Sigmoid colon (tissue), 7 donors: Measurements from ENCODE around the gene HTT-AS. TPM values are rescaled to one million over a fixed set of nuclear protein-coding genes. Genes with fewer than 3 reads are reported as not detected.

Source experiments
- DNase-seq: peaks from one replicate; pipeline ENCODE4 v3.0.0-alpha.2; 2019
- H3K27ac ChIP-seq, 4 donors: fragments of 200-600 bp; sonication (generic); one replicate each; pipeline ENCODE4 v1.5.1; 2016 to 2019; ENCODE audit warnings: mild to moderate bottlenecking in 1 of 4
- H3K27me3 ChIP-seq, 3 donors: fragments of 200-600 bp; sonication (generic); one replicate each; pipeline ENCODE4 v1.5.1; 2019; ENCODE audit warnings: mild to moderate bottlenecking in 1 of 3
- H3K36me3 ChIP-seq, 4 donors: fragments of 200-600 bp; sonication (generic); one replicate each; pipeline ENCODE4 v1.5.1; 2016 to 2019
- H3K4me1 ChIP-seq, 4 donors: fragments of 200-600 bp; sonication (generic); one replicate each; pipeline ENCODE4 v1.5.1; 2017 to 2019
- H3K4me3 ChIP-seq, 4 donors: fragments of 200-600 bp; sonication (generic); one replicate each; pipeline ENCODE4 v1.5.1; 2017 to 2019; ENCODE audit warnings: mild to moderate bottlenecking in 2 of 4, moderate library complexity in 1 of 4
- H3K9me3 ChIP-seq, 4 donors: fragments of 200-600 bp in 3 of 4; sonication (generic) in 3 of 4; one replicate each; pipeline versions ENCODE4 v1.5.1 to v1.6.1; 2013 to 2019
- CTCF ChIP-seq, 4 experiments: fragments of 450-650 bp in 3 of 4; fragments of 200-600 bp in 1 of 4; IDR thresholded peaks; one replicate each; pipeline ENCODE4 v1.5.1; 2016 to 2019; ENCODE audit warnings: antibody characterized with exemption in 4 of 4, mild to moderate bottlenecking in 3 of 4, moderate library complexity in 2 of 4
- EP300 ChIP-seq, 4 donors: sonication (generic); formaldehyde crosslinking; IDR thresholded peaks; one replicate each; pipeline ENCODE4 v1.6.1; 2017; ENCODE audit warnings: antibody characterized with exemption in 4 of 4
- POLR2A ChIP-seq, 2 donors: fragments of 450-650 bp; IDR thresholded peaks; one replicate each; pipeline ENCODE4 v1.6.1; 2016; ENCODE audit warnings: antibody characterized with exemption in 2 of 2, mild to moderate bottlenecking in 2 of 2, moderate library complexity in 2 of 2
- POLR2AphosphoS5 ChIP-seq, 4 donors: sonication (generic); formaldehyde crosslinking; IDR thresholded peaks; one replicate each; pipeline ENCODE4 v1.6.1; 2017; ENCODE audit warnings: antibody characterized with exemption in 4 of 4
- WGBS, 2 donors: extraction: QIAGEN DNeasy Blood & Tissue Kit; methylation state at CpG; one replicate each; pipeline ENCODE4 v1.1.7; 2013; 5-methylcytosine and 5-hydroxymethylcytosine counted together
- intact Hi-C: fragments of 100-400 bp; cut with DNase I; formaldehyde crosslinking; loops from one replicate; pipeline ENCODE4 v1.15.1; 2023
- polyA plus RNA-seq, 3 donors: library from polyadenylated mRNA; stranded (reverse); fragments of 200-250 nt; gene quantifications; one replicate each; pipeline ENCODE4 v1.2.3, GENCODE V29; 2013
- small RNA-seq, 3 donors: library from RNA; depleted of rRNA; stranded (forward); fragments of <200 nt; gene quantifications; one replicate each; pipeline ENCODE3, GENCODE V24; 2016
- total RNA-seq, 4 donors: library from RNA; depleted of rRNA; stranded (reverse); fragments of >200 nt; gene quantifications; one replicate each; pipeline ENCODE4 v1.1.0, GENCODE V29; 2016
- donor health status: healthy with polysubstance abuse.
- donor health status: Bipolar disorder and iron deficiency.
- donor health status: healthy.

Gene HTT-AS
- total and polyA plus RNA-seq, 7 donors, result not detected

GRCh38 chr4:3013839-3014350 is 60.4 kb downstream of the HTT-AS start:
- no peak for DNase-seq
- H3K4me3 ChIP-seq, result no peak overlapping the region
- no peaks in the 10 kb centered on the region for H3K9me3 ChIP-seq
- 16 to 59% methylated on average over 8 of the region's 8 CpGs for WGBS, 2 donors
- no peak overlapping the region for H3K27ac ChIP-seq
- intact Hi-C loops, result no loop called here
- no peaks in the 10 kb centered on the region for H3K4me1 ChIP-seq
- no peaks in the 10 kb centered on the region for H3K36me3 ChIP-seq
- TF ChIP-seq POLR2AphosphoS5 (IDR thresholded peaks at IDR 0.05) (no peak), CTCF (IDR thresholded peaks at IDR 0.05) (no peak), POLR2A (IDR thresholded peaks at IDR 0.05) (no peak), EP300 (IDR thresholded peaks at IDR 0.05) (no peak)
- no peaks in the 10 kb centered on the region for H3K27me3 ChIP-seq

Small RNA genes within 50 kb of the gene (small RNA-seq; reads per million reads assigned to genes)
- 0 reads per million in 3 donors for gene RF02134
- gene RF02135, result 0 reads per million in 3 donors
- gene RNU6-204P, result 0 reads per million in 3 donors

Other genes with a start within 250 kb of the HTT-AS start
- 100 to 1,000 TPM; 166 to 378 (median 183) TPM for gene ADD1, start 230.7 kb downstream of the HTT-AS start, total RNA-seq
- 100 to 1,000 TPM; 113 to 162 (median 120) TPM for gene ADD1, start 230.7 kb downstream of the HTT-AS start, polyA plus RNA-seq
- 10 to 100 TPM; 12.5 to 19.1 (median 15.1) TPM for gene NOP14, start 111.1 kb downstream of the HTT-AS start, total RNA-seq
- 10 to 100 TPM; 10.4 to 26.0 (median 12.6) TPM for gene NOP14, start 111.1 kb downstream of the HTT-AS start, polyA plus RNA-seq
- 10 to 100 TPM in 1 of 4 donors, 1 to 10 TPM in 3; 3.9 to 10.2 (median 6.7) TPM for gene GRK4, start 111.0 kb downstream of the HTT-AS start, total RNA-seq
- 1 to 10 TPM in 2 of 3 donors, under 1 TPM in 1; 0.60 to 1.6 (median 1.4) TPM for gene GRK4, start 111.0 kb downstream of the HTT-AS start, polyA plus RNA-seq
- 10 to 100 TPM; 17.0 to 41.5 (median 26.5) TPM for gene HTT, start 143 bp upstream of the HTT-AS start, total RNA-seq
- gene HTT, start 143 bp upstream of the HTT-AS start, polyA plus RNA-seq, result 10 to 100 TPM in 1 of 3 donors, 1 to 10 TPM in 2; 6.5 to 29.4 (median 7.8) TPM
- 1 to 10 TPM in 2 of 4 donors, under 1 TPM in 2; 0.16 to 1.2 (median 0.73) TPM for gene MSANTD1, start 174.6 kb upstream of the HTT-AS start, total RNA-seq
- under 1 TPM in 2 of 3 donors, not detected in 1; under 0.01 to 0.44 TPM for gene MSANTD1, start 174.6 kb upstream of the HTT-AS start, polyA plus RNA-seq
- gene RGS12, start 218.5 kb upstream of the HTT-AS start, total RNA-seq, result 10 to 100 TPM; 15.7 to 21.6 (median 17.8) TPM
- gene RGS12, start 218.5 kb upstream of the HTT-AS start, polyA plus RNA-seq, result 10 to 100 TPM in 1 of 3 donors, 1 to 10 TPM in 2; 3.0 to 14.6 (median 6.7) TPM